Astrocyte of the cerebellum (primary cell): ENCODE results near the gene GLIPR1.
"Not testable (repeated sequence)": the region's sequence is repeated elsewhere in the genome, so short reads cannot be mapped to it uniquely, and the experiment has no call there.

Experiments used
- DNase-seq: peaks from one replicate; pipeline ENCODE4 v3.0.0-alpha.2; 2011; ENCODE audit warnings: low read depth
- H3K4me3 ChIP-seq: 2 replicates; pipeline ENCODE4 v1.5.1; 2011; ENCODE audit warnings: mild to moderate bottlenecking, low read depth, low read length, moderate library complexity
- CTCF ChIP-seq: IDR thresholded peaks from 2 replicates; pipeline ENCODE4 v1.5.1; 2012; ENCODE audit warnings: low read length, low read depth, moderate library complexity, mild to moderate bottlenecking; ENCODE audit errors: missing control alignments
- in situ Hi-C: cut with HindIII; loops from 2 replicates; pipeline ENCODE4 v1.10.0; 2017; ENCODE audit warnings: low sequenced_read_pairs

GLIPR1 gene

GRCh38 chr12:75457191-75457590 is 23.4 kb upstream of the GLIPR1 start:
- no peak overlapping the region for H3K4me3 ChIP-seq
- in situ Hi-C loops, result no loop called here
- TF ChIP-seq CTCF, result no peak
- no peak for DNase-seq

- DNase-seq, in situ Hi-C loops, H3K4me3 ChIP-seq: not testable (repeated sequence)
These were observed 22.7 kb upstream of the GLIPR1 start for GRCh38 chr12:75457866-75458265.

GRCh38 chr12:75459755-75460154 is 20.8 kb upstream of the GLIPR1 start:
- DNase-seq, result no peak
- no peak overlapping the region for H3K4me3 ChIP-seq
- TF ChIP-seq CTCF, result no peak
- in situ Hi-C loops, result no loop called here

- H3K4me3 ChIP-seq, result no peak overlapping the region
- no peak for DNase-seq
- no peak for TF ChIP-seq CTCF
- in situ Hi-C loops, result no loop called here
These were observed 20.4 kb upstream of the GLIPR1 start for GRCh38 chr12:75460204-75460603.

- no peak overlapping the region for H3K4me3 ChIP-seq
- no peak for DNase-seq
- no peak for TF ChIP-seq CTCF
These were observed 8.4 kb upstream of the GLIPR1 start for GRCh38 chr12:75471902-75472890.

GRCh38 chr12:75474116-75474515 is 6.4 kb upstream of the GLIPR1 start:
- in situ Hi-C loops, result no loop called here
- no peak for TF ChIP-seq CTCF
- no peak for DNase-seq
- H3K4me3 ChIP-seq, result no peak overlapping the region

More at GRCh38 chr12:75471902-75472890, 8.4 kb upstream of the GLIPR1 start:
- in situ Hi-C loops, result no loop called here

GRCh38 chr12:75476071-75476470 is 4.5 kb upstream of the GLIPR1 start:
- in situ Hi-C loops, result loop anchor here (25.0 kb wide), 1 partner anchor 789 kb away; no protein-coding TSS in a partner anchor
- no peak for DNase-seq

More at GRCh38 chr12:75476071-75476470, 4.5 kb upstream of the GLIPR1 start:
- TF ChIP-seq CTCF, result no peak
- no peak overlapping the region for H3K4me3 ChIP-seq
